Left lung (tissue), 10 donors: ENCODE measurements around the gene EDC4. TPM values are rescaled to one million over a fixed set of nuclear protein-coding genes. Genes with fewer than 3 reads are reported as not detected.

ENCODE experiments used
- ATAC-seq: fragments of 200-7000 bp; cut with Tn5 transposase; one replicate; pipeline ENCODE4 v1.9.1; 2020; ENCODE audit warnings: moderate library complexity
- DNase-seq, 4 donors: peaks; one replicate each; pipeline ENCODE4 v3.0.0-alpha.2; 2013 to 2020
- H3K27ac ChIP-seq, 2 donors: fragments of 200-600 bp; sonication (generic) in 1 of 2; one replicate each; pipeline versions ENCODE4 v1.5.0 to v1.8.0; 2020 to 2021
- H3K27me3 ChIP-seq, 2 donors: fragments of 200-600 bp; sonication (generic) in 1 of 2; one replicate each; pipeline versions ENCODE4 v1.5.0 to v1.8.0; 2020 to 2021
- H3K36me3 ChIP-seq, 2 donors: fragments of 200-600 bp; sonication (generic) in 1 of 2; one replicate each; pipeline versions ENCODE4 v1.5.0 to v1.8.0; 2020 to 2021
- H3K4me1 ChIP-seq, 2 donors: fragments of 200-600 bp; one replicate each; pipeline ENCODE4 v1.8.0; 2021
- H3K4me3 ChIP-seq, 2 donors: fragments of 200-600 bp; sonication (generic) in 1 of 2; one replicate each; pipeline versions ENCODE4 v1.5.0 to v1.8.0; 2020 to 2021; ENCODE audit warnings: mild to moderate bottlenecking in 1 of 2
- H3K9me3 ChIP-seq, 2 donors: fragments of 200-600 bp; sonication (generic) in 1 of 2; one replicate each; pipeline versions ENCODE4 v1.5.0 to v1.8.0; 2020 to 2021
- intact Hi-C, 2 donors: fragments of 100-400 bp; cut with DNase I; formaldehyde crosslinking; loops; one replicate each; pipeline versions ENCODE4 v1.11.2 to v1.14.2; 2022
- polyA plus RNA-seq, 6 donors: library from polyadenylated mRNA; unstranded; fragments of 120-200 nt; gene quantifications; one replicate each; pipeline ENCODE4 v1.2.1, GENCODE V29; 2013; ENCODE audit not compliant: insufficient read length in 6 of 6
- total RNA-seq, 2 donors: library from RNA; stranded (reverse); fragmentation: NEBNext Ultra II Directional; extraction: Animal tissue kit (Norgen Biotek cat#: 25700); gene quantifications; one replicate each; pipeline ENCODE4 v1.2.1, GENCODE V29; 2021
- TF ChIP-seq, protein P1 (sequence below), 2 donors: fragments of 200-600 bp; sonication (generic) in 1 of 2; IDR thresholded peaks; one replicate each; pipeline versions ENCODE4 v1.5.0 to v1.8.0; 2021; ENCODE audit warnings: antibody characterized with exemption in 2 of 2
- donor health status: DM: no; HTN: yes; CAD: no.
- donor health status: DM: no; HTN: no; CAD: no.

Gene EDC4
- total and polyA plus RNA-seq, 8 donors, result 47.9 to 94.4 (median 76.4) TPM

- Histone ChIP-seq H3K27me3 (no peaks in the 10 kb centered on the region), H3K4me3 (no peak overlapping the region), H3K27ac (no peak overlapping the region), H3K4me1 (peaks cover 0 to 26% of the 10 kb centered on the region in 2 donors), H3K9me3 (no peaks in the 10 kb centered on the region), H3K36me3 (peaks cover 0 to 70% of the 10 kb centered on the region in 2 donors)
- TF ChIP-seq, protein P1, sequence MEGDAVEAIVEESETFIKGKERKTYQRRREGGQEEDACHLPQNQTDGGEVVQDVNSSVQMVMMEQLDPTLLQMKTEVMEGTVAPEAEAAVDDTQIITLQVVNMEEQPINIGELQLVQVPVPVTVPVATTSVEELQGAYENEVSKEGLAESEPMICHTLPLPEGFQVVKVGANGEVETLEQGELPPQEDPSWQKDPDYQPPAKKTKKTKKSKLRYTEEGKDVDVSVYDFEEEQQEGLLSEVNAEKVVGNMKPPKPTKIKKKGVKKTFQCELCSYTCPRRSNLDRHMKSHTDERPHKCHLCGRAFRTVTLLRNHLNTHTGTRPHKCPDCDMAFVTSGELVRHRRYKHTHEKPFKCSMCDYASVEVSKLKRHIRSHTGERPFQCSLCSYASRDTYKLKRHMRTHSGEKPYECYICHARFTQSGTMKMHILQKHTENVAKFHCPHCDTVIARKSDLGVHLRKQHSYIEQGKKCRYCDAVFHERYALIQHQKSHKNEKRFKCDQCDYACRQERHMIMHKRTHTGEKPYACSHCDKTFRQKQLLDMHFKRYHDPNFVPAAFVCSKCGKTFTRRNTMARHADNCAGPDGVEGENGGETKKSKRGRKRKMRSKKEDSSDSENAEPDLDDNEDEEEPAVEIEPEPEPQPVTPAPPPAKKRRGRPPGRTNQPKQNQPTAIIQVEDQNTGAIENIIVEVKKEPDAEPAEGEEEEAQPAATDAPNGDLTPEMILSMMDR (IDR thresholded peaks at IDR 0.05), result no peak
- intact Hi-C loops, result no loop called here
- DNase-seq, result peak in 1 of 4 donors; percentile 25
- ATAC-seq, result no peak
Measured at GRCh38 chr16:67869653-67870052, 3.2 kb upstream of the EDC4 start.

GRCh38 chr16:67871256-67871655, 1.6 kb upstream of the EDC4 start:
- DNase-seq (no peak), ATAC-seq (no peak)
- Histone ChIP-seq H3K4me3 (no peak overlapping the region), H3K36me3 (peaks cover 0 to 59% of the 10 kb centered on the region in 2 donors), H3K9me3 (no peaks in the 10 kb centered on the region), H3K27ac (peak overlapping the region in 1 of 2 donors; percentile 86), H3K4me1 (peaks cover 0 to 39% of the 10 kb centered on the region in 2 donors), H3K27me3 (no peaks in the 10 kb centered on the region)
- intact Hi-C loops, result no loop called here
- TF ChIP-seq, protein P1 (IDR thresholded peaks at IDR 0.05), result no peak

DNA sequence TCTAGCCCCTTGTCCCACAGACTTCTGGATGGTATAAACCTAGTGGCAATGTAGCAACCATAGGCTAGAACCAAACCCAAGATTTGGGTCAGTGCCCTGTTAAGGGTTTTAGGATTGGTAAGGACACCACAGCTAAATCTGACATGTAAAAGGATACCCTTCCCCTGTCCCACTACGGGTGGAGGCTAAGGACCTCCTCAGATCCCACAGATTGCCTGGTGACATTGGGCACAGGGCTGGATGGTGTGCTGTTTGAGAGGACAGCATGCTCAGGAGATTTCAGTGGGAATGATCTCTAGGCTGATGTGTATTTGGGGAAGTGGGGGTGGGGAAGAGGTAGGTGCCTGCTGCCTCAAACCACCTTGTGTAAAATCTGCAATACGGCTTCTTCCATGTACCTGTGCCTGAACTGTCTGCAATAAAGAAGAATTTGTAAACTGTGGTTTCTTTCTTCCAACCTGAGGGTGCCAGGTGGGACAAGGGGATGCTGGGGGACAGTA, 671 bp upstream of the EDC4 start:
- DNase-seq (no peak), ATAC-seq (no peak)
- Histone ChIP-seq H3K36me3 (peaks cover 0 to 59% of the 10 kb centered on the region in 2 donors), H3K4me3 (peak overlapping the region in 1 of 2 donors; percentile 98), H3K4me1 (peaks cover 0 to 39% of the 10 kb centered on the region in 2 donors), H3K9me3 (no peaks in the 10 kb centered on the region), H3K27ac (peak overlapping the region; percentile 70 to 86), H3K27me3 (no peaks in the 10 kb centered on the region)
- TF ChIP-seq, protein P1 (IDR thresholded peaks at IDR 0.05), result no peak
- intact Hi-C loops, result no loop called here

- Histone ChIP-seq H3K36me3 (peaks cover 0 to 59% of the 10 kb centered on the region in 2 donors), H3K27me3 (no peaks in the 10 kb centered on the region), H3K9me3 (no peaks in the 10 kb centered on the region), H3K4me3 (peak overlapping the region; percentile 97 to 98), H3K27ac (peak overlapping the region; percentile 70 to 86), H3K4me1 (peaks cover 0 to 39% of the 10 kb centered on the region in 2 donors)
- TF ChIP-seq, protein P1 (IDR thresholded peaks at IDR 0.05), result no peak
- ATAC-seq, result peak; percentile 27
- intact Hi-C loops, result no loop called here
- no peak for DNase-seq
Measured at GRCh38 chr16:67873435-67874370, 851 bp downstream of the EDC4 start.

GRCh38 chr16:67874372-67874771, 1.5 kb downstream of the EDC4 start:
- no peak for ATAC-seq
- intact Hi-C loops, result no loop called here
- Histone ChIP-seq H3K4me3 (peak overlapping the region; percentile 97 to 98), H3K27me3 (no peaks in the 10 kb centered on the region), H3K9me3 (no peaks in the 10 kb centered on the region), H3K27ac (no peak overlapping the region), H3K36me3 (peaks cover 0 to 59% of the 10 kb centered on the region in 2 donors), H3K4me1 (peaks cover 0 to 39% of the 10 kb centered on the region in 2 donors)
- TF ChIP-seq, protein P1 (IDR thresholded peaks at IDR 0.05), result no peak
- peak in 1 of 4 donors; percentile 24 for DNase-seq
